Glomerular visceral epithelial cell (primary cell): ENCODE results near the gene RNF150.
"Not testable (repeated sequence)": the region's sequence is repeated elsewhere in the genome, so short reads cannot be mapped to it uniquely, and the experiment has no call there.

Experiments used
- DNase-seq: peaks from one replicate; pipeline ENCODE4 v3.0.0-alpha.2; 2016; ENCODE audit errors: extremely low spot score

RNF150 gene

DNA sequence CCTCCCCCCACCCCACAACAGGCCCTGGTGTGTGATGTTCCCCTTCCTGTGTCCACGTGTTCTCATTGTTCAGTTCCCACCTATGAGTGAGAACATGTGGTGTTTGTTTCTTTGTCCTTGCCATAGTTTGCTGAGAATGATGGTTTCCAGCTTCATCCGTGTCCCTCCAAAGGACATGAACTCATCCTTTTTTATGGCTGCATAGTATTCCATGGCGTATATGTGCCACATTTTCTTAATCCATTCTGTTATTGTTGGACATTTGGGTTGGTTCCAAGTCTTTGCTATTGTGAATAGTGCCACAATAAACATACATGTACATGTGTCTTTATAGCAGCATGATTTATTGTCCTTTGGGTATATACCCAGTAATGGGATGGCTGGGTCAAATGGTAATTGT, 312.7 kb downstream of the RNF150 start:
- DNase-seq, result not testable (repeated sequence)

- DNase-seq, result no peak
Observed at GRCh38 chr4:140819610-140820009, 313.7 kb downstream of the RNF150 start.

DNA sequence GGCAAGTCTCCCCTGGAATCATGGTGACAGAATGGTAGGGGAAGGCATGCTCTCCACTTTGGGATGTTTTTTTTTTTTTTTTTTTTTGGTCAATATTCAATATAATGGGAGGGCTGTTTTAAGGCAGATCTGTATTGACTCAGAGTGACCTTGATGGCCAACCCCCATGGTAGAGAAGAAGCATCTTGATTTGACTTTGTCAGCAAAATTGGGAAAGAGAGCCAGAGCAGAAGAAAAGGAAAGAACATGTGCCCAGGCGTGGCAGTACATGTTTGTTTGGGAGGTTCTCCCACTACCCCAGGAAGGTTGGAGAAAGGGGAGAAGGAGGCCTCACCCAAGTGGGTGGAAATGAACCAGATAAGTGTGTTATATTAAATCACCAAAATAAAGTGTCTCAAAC, 314.8 kb downstream of the RNF150 start:
- DNase-seq, result no peak

DNA sequence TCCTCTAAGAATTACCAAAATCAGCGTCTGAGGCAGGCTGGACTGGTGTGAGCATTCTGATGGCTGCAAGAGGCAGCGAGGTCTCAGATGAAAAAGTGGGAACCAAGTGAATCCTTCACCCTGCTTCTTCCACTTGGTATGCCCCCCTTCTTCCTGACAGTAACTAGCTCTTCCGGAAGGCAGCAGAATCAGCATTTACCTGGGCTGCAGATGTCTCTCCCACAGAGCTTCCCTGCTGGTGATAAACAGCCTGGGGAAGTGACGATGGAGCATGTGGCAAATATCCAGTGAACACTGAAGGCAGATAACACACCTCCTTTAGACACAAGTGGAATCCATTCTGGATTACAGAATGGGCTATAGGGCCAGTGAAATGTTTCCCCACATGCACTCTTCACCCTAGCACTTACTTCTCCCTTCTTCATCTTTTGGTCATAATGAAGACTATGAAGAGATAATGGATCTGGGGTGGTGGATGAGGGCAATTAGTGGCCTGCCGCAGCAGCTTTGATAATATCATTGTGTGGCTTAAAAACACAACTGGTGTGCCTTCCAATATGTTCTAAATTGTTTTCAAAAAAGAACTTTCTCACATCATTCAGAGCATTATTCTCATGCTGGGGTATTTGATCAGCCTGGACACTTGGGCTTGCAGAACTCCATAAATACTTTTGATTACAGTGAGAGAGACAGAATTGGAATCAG, 316.3 kb downstream of the RNF150 start:
- DNase-seq, result no peak

- no peak for DNase-seq
Observed at GRCh38 chr4:140813804-140814203, 319.5 kb downstream of the RNF150 start.

- DNase-seq, result no peak
Observed at GRCh38 chr4:140812916-140813315, 320.4 kb downstream of the RNF150 start.

- no peak for DNase-seq
Observed at GRCh38 chr4:140811429-140811828, 321.8 kb downstream of the RNF150 start.

DNA sequence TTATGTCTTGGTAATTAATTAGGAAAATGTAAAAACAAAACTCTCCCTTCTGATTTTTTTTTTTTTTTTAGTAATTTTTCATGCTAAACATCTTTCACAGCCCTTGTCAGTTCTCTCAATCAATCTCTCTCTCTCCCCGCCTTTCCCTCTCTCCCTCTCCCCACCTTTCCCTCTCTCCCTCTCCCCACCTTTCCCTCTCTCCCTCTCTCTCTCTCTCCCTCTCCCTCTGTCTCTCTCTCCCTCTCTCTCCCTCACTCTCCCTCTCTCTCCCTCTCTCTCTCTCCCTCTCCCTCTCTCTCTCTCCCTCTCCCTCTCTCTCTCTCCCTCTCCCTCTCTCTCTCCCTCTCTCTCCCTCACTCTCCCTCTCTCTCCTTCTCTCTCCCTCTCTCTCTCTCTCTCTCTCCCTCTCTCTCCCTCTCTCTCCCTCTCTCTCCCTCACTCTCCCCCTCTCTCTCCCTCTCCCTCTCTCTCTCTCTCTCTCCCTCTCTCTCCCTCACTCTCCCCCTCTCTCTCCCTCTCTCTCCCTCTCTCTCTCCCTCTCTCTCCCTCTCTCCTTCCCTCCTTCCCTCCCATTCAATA, 322.6 kb downstream of the RNF150 start:
- not testable (repeated sequence) for DNase-seq
